GM12878 (cell line): Measurements from ENCODE around the gene FCER1G.

Experiments used
- FOXM1 ChIP-seq: IDR thresholded peaks from 2 replicates; pipeline ENCODE4 v1.6.1; 2012; ENCODE audit warnings: low read depth, mild to moderate bottlenecking, inconsistent platforms, low read length, moderate library complexity
- POU2F2 ChIP-seq: IDR thresholded peaks from 3 replicates; pipeline ENCODE4 v1.6.1; 2011; ENCODE audit warnings: low read depth, mild to moderate bottlenecking, low read length, borderline replicate concordance
- TF ChIP-seq, protein P1 (sequence below), 3 experiments: IDR thresholded peaks in 2 of 3; conservative IDR thresholded peaks in 1 of 3; 2 replicates each; pipeline ENCODE4 v1.5.1; 2011; ENCODE audit warnings: low read depth in 3 of 3, low read length in 3 of 3, mild to moderate bottlenecking in 3 of 3, control low read depth in 2 of 3, moderate library complexity in 2 of 3, inconsistent platforms in 1 of 3, mixed read lengths in 1 of 3; ENCODE audit not compliant: control insufficient read depth in 2 of 3, insufficient read depth in 1 of 3; ENCODE audit errors: extremely low read depth in 1 of 3
- TF ChIP-seq, protein P2 (sequence below): IDR thresholded peaks from 2 replicates; pipeline ENCODE4 v1.6.1; 2011; ENCODE audit warnings: low read depth, mild to moderate bottlenecking, low read length, moderate library complexity, borderline replicate concordance; ENCODE audit errors: extremely low read depth
- TF ChIP-seq, protein P3 (sequence below): fragments of 450-650 bp; IDR thresholded peaks from 2 replicates; pipeline ENCODE4 v1.6.1; 2016; ENCODE audit warnings: mild to moderate bottlenecking, moderate library complexity, borderline replicate concordance
- TF ChIP-seq, protein P4 (sequence below): IDR thresholded peaks from 2 replicates; pipeline ENCODE4 v1.6.1; 2011; ENCODE audit warnings: borderline replicate concordance, low read depth, mild to moderate bottlenecking, moderate library complexity, mixed read lengths, low read length; ENCODE audit not compliant: insufficient read depth; ENCODE audit errors: extremely low read length
- TF ChIP-seq, protein P5 (sequence below): fragments of 450-650 bp; IDR thresholded peaks from 2 replicates; pipeline ENCODE4 v1.6.1; 2017; ENCODE audit warnings: antibody characterized with exemption, mild to moderate bottlenecking, moderate library complexity

DNA sequence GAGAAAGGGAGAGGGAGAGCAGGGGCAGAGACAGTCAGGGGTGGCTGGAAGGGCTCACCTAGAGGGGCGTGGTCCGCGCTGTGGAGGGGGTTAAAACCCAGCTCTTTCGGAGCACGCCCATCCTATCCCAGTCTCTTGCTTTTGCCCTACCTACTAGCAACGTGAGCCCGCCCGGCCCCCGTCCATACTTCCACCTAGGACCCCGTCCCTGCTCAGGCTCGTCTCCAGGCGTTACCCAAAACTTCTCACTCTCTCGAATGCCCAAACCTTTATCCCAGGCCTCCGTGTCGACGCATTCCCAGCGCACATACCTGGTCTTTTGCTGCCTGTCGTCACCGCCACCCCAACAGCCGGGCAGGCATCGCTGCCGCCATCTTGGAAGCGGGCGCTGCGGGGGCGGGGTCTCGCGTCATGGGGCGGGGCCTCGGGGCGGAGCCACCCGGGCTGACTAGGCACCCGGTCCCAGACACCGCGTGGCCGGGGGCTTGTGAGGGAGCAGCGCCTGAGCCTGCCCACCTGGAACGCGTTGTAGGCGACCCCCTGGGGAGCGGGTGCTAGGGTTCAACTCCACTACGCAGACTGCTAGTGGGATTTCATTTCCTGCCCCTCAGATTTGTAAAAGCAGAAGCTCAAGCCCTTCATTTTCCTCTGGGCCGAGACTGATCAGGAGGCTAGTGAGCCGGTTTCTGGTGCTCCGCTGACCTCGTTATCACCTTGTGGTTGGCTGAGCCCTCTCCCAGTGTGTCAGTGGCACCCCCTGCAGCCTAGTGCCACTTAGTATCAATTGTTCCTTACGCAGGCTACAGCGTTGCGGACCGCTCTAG, 37.8 kb upstream of the FCER1G start, which contains the start of gene B4GALT3:
- TF ChIP-seq, protein P1, sequence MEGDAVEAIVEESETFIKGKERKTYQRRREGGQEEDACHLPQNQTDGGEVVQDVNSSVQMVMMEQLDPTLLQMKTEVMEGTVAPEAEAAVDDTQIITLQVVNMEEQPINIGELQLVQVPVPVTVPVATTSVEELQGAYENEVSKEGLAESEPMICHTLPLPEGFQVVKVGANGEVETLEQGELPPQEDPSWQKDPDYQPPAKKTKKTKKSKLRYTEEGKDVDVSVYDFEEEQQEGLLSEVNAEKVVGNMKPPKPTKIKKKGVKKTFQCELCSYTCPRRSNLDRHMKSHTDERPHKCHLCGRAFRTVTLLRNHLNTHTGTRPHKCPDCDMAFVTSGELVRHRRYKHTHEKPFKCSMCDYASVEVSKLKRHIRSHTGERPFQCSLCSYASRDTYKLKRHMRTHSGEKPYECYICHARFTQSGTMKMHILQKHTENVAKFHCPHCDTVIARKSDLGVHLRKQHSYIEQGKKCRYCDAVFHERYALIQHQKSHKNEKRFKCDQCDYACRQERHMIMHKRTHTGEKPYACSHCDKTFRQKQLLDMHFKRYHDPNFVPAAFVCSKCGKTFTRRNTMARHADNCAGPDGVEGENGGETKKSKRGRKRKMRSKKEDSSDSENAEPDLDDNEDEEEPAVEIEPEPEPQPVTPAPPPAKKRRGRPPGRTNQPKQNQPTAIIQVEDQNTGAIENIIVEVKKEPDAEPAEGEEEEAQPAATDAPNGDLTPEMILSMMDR (IDR thresholded peaks at IDR 0.05 in 2 of 3, conservative IDR thresholded peaks at IDR 0.05 in 1 of 3; ENCODE audit: control insufficient read depth in 2 of 3, extremely low read depth in 1 of 3, insufficient read depth in 1 of 3, low read depth in 3 of 3, low read length in 3 of 3) = 0 out of 6 replicates have a peak, but pooled peaks of 1 of the 3 experiments have one; percentile 8
- TF ChIP-seq, protein P2, sequence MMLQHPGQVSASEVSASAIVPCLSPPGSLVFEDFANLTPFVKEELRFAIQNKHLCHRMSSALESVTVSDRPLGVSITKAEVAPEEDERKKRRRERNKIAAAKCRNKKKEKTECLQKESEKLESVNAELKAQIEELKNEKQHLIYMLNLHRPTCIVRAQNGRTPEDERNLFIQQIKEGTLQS = no peak
- TF ChIP-seq FOXM1 (no peak), POU2F2 (peak; percentile 73)
- TF ChIP-seq, protein P3, sequence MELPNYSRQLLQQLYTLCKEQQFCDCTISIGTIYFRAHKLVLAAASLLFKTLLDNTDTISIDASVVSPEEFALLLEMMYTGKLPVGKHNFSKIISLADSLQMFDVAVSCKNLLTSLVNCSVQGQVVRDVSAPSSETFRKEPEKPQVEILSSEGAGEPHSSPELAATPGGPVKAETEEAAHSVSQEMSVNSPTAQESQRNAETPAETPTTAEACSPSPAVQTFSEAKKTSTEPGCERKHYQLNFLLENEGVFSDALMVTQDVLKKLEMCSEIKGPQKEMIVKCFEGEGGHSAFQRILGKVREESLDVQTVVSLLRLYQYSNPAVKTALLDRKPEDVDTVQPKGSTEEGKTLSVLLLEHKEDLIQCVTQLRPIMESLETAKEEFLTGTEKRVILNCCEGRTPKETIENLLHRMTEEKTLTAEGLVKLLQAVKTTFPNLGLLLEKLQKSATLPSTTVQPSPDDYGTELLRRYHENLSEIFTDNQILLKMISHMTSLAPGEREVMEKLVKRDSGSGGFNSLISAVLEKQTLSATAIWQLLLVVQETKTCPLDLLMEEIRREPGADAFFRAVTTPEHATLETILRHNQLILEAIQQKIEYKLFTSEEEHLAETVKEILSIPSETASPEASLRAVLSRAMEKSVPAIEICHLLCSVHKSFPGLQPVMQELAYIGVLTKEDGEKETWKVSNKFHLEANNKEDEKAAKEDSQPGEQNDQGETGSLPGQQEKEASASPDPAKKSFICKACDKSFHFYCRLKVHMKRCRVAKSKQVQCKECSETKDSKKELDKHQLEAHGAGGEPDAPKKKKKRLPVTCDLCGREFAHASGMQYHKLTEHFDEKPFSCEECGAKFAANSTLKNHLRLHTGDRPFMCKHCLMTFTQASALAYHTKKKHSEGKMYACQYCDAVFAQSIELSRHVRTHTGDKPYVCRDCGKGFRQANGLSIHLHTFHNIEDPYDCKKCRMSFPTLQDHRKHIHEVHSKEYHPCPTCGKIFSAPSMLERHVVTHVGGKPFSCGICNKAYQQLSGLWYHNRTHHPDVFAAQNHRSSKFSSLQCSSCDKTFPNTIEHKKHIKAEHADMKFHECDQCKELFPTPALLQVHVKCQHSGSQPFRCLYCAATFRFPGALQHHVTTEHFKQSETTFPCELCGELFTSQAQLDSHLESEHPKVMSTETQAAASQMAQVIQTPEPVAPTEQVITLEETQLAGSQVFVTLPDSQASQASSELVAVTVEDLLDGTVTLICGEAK = no peak
- TF ChIP-seq, protein P4, sequence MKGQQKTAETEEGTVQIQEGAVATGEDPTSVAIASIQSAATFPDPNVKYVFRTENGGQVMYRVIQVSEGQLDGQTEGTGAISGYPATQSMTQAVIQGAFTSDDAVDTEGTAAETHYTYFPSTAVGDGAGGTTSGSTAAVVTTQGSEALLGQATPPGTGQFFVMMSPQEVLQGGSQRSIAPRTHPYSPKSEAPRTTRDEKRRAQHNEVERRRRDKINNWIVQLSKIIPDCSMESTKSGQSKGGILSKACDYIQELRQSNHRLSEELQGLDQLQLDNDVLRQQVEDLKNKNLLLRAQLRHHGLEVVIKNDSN = peak; percentile 15
- TF ChIP-seq, protein P5, sequence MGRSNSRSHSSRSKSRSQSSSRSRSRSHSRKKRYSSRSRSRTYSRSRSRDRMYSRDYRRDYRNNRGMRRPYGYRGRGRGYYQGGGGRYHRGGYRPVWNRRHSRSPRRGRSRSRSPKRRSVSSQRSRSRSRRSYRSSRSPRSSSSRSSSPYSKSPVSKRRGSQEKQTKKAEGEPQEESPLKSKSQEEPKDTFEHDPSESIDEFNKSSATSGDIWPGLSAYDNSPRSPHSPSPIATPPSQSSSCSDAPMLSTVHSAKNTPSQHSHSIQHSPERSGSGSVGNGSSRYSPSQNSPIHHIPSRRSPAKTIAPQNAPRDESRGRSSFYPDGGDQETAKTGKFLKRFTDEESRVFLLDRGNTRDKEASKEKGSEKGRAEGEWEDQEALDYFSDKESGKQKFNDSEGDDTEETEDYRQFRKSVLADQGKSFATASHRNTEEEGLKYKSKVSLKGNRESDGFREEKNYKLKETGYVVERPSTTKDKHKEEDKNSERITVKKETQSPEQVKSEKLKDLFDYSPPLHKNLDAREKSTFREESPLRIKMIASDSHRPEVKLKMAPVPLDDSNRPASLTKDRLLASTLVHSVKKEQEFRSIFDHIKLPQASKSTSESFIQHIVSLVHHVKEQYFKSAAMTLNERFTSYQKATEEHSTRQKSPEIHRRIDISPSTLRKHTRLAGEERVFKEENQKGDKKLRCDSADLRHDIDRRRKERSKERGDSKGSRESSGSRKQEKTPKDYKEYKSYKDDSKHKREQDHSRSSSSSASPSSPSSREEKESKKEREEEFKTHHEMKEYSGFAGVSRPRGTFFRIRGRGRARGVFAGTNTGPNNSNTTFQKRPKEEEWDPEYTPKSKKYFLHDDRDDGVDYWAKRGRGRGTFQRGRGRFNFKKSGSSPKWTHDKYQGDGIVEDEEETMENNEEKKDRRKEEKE = no peak
